ENCODE measurements around the gene RNF175. TPM values are rescaled to one million over a fixed set of nuclear protein-coding genes. Genes with fewer than 3 reads are reported as not detected.

Gene RNF175
- 2.5 TPM for polyA plus RNA-seq (2013, experiment 1 of 2; ENCODE audit: insufficient read length)
- 2.1 TPM for polyA plus RNA-seq (2013, experiment 2 of 2; ENCODE audit: insufficient read length)

DNA sequence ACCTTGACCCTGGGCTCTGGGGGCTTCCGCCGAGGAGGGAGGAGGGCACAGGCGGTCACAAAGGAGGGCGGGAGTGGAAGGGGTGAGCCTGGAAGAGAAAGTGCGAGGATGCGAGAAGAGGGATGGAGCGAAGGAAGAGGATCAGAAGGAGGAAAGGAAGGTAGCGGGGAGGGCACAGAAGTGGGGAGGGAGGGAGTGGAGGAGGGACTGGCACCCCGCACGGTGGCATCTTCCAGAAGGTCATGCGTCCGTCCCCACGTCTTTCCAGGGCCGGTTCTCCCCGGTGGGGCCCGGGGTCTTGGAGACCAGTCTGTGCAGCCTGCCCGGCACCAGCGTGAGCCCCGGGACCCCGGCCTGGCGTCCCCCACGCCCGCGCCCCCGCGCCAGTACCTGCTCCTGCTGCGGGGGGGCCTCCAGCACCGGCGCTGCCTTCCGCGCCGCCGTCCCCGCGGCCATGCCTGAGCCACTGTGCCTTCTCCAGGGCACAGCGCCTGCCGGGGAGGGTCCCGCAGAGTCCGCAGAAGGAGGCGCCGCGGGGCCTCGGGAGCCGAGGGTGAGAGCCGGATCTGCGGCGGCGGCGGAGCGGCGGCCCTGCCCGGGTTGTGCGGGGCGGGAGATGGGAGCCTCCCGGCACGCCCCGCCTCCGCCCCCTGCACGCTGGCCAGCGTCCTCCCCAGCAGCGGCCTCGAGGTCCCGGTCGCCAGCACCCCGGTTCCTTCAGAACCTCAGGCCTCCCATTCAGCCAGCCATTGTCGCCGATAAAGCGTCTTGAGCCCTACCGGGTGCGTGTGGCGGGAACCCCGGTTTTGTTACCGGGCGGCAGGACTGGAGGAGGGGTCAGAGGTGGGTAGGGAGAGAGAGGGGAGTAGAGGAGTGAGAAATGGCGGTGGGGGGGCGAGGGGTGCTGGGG is at the start of gene RNF175:
Gene RNF175, minus strand, starts transcription at position 618 of the 910 bp plus-strand sequence. Its CDS starts 162 bp downstream, at position 456.
- DNase-seq: no peak

GRCh38 chr4:153809307-153809706 is 49.5 kb upstream of the RNF175 start:
- no peak for DNase-seq

DNA sequence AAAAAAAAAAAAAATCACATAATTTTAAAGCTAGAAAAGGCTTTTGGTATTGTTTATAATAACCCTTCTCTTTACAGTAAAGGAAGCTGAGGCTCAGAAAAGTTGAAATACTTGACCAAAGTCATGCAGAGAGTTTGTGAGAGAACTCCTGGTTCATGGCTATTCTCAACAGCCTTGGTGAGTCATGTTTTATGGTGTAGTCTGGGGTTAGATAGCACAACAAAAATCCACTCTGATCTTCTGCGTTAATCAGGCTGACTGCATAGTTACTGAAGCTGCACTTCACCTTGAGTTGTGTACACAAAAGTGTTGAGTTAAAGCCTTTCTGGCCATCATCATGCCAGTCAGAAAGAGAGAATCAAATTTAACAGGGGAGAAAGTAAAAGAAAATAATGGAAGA is 48.4 kb upstream of the RNF175 start:
- DNase-seq: no peak

- no peak for DNase-seq
Observed at GRCh38 chr4:153806073-153806472, 46.2 kb upstream of the RNF175 start.

- DNase-seq: peak; percentile 52
Observed at GRCh38 chr4:153804722-153805121, 44.9 kb upstream of the RNF175 start.

GRCh38 chr4:153799694-153800074 is 39.9 kb upstream of the RNF175 start:
- no peak for DNase-seq

- peak; percentile 85 for DNase-seq
Observed at GRCh38 chr4:153798901-153799693, 39.3 kb upstream of the RNF175 start.

DNA sequence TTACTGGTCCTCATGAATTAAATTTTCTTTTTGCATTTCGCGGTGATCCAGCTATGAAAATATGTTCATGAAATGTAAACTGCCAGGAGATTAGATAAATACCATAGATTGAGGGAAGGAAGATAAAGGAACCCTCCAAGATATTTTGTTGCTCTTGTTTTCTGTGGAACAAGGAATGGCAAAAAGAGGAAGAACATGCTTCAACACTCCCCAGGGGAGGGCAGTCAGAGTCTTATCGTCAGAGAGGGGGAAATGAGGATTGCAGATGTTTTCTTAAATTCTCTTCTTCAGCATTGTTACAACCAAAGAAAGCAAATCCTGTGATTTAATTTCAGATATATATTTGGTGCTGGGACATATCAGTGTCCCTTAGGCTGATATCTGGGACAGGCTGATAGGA is 38.6 kb upstream of the RNF175 start:
- no peak for DNase-seq

DNA sequence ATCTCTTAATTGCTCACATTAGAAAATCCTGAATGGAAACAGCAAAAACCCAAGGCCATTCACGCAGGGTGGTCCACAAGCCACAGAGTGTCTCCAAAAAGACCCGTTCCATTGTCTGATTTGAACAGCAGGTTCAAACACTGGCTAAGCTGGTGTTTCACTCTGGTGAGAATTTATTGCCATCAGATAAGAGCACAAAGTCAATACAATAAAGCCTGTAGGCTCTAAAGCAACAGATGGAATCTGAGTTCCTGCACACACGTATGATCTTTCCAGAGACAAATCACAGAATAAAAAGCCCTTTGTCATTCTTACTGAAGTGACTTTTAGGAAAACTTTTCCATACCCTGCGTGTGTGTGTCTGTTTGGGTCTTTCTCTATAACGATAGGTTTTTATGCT is 34.2 kb upstream of the RNF175 start:
- DNase-seq: no peak

GRCh38 chr4:153792618-153793247 is 32.9 kb upstream of the RNF175 start:
- DNase-seq: no peak

DNA sequence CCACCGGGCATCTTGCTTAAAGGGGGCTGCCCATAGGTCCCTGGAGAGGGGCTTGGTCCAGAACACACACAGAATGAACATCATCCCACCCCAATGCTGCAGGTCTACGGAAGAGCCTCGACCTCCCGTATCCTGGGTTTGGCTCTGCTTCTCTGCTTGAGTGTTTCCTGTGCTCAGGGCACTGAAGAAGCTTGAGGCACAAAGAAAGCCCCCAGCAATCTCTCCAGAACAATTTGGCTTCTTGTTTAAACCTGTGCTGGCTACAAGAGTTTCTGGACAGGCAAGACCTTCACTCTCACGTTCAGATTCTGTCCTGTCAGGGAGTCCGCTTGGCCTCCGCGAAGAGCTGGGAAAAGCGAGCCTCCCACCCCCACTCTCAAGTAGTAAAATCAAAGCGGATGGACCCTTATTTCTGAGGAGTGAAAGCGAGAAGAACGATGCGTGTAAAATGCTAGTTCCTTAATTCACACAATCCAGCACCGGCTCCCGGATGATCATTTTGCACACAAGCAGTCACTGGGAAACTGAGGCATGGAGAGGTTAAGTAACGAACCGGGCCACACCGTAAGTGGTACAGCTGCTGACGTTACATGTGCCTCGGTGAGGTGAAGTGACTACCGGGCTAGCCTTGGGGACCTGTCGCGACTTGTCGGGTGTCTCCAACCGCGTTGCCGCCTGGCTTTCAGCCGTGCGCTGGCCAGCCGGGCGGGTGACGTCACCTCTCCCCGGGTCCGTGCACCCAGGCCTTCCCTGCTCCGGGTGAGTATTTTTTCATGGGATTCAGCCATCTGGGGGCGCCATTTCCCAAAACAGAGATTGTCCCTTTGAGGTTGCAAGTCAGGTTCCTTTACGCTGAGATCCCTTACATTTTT is 32.2 kb upstream of the RNF175 start:
- peak; percentile 60 for DNase-seq

DNA sequence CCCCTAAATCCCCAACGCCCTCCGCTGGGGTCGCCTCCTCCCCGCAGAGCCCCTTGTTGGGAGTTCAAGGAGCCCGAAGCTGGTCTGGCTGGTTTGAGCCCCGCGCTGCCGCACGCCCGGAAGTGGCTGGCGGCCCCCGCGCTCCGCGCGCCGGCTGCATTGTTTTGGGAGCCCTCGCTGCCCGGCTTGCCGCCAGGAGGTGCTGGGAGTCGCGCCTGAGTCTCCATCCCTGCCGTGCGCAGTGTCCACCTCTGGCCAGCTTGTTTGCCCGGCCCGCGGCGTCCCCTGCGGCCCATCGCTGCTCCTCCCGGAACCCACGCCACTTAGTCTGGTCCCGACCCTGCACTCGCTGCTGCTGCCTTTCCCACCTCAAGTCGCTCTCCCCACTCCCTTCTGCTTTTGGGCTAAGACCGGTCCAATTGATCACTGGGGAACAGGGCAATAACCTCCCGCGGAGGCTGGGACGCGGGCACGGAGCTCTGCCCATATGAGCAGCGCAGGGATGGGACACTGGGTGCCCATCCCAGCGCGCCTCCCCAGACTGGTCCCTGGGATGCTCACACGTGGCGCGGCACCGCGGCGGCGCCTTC is 31.2 kb upstream of the RNF175 start:
- no peak for DNase-seq

DNA sequence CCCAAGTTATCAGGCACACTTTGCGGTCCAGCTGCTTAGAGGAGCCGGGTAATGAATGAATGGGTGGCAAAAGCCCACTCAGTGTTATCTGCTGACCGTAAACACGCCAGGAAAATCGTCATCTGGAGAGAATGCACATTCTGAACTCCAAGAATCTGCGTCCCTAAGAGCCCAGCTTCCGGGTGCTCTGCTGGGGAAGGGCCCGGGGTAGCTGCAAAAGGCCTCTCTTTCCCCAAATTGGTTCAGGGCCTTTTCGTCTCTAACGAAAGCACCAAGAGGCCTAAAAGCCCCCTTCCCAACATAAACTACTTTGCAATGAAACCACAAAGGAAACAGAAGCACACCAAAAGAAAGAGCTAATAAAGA is 30.7 kb upstream of the RNF175 start:
- DNase-seq: no peak

DNA sequence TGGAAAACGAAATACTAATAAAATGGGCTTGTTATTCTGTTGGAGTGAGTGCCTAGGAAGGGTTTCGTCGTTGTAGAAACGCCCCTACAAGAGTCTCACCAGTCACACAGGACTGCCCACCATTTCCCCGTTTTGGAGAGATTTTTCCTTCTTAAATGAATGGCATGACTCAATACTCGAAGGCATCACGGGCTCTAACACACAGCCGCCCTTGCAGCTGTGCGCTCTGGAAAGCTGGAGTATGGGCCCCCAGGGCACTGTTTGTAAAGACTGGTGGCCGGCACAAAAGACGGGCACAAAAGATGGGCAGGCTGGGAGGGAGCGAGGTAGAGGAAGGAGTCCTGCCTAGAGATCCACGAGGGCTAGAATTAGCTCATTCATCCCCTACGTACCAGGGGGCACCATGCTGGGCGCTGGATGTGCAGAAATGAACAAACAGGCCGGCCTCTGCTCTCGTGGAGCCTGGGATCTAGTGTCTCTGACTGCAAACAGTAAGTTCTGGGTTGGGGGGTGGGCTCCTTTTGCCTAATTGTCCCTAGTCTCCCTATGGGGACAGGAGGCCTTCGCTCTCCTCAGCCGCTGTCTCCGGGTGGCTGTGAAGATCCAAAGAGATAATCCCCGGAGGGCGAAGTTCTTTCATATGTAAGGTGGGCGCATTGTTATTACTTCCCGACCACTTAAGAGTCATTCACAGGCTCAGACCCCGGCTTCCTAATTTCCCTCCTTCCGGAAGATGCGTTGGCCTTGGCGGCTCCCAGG is 30.1 kb upstream of the RNF175 start:
- DNase-seq: no peak

- DNase-seq: peak; percentile 27
Observed at GRCh38 chr4:153788413-153789276, 28.8 kb upstream of the RNF175 start, which contains the start of gene SFRP2. Gene SFRP2 (minus strand): TSS chr4:153789083. CDS start chr4:153788835, 248 bp downstream.

- no peak for DNase-seq
Observed at GRCh38 chr4:153788051-153788412, 28.2 kb upstream of the RNF175 start.

GRCh38 chr4:153787575-153787974 is 27.8 kb upstream of the RNF175 start:
- no peak for DNase-seq

- no peak for DNase-seq
Observed at GRCh38 chr4:153787061-153787560, 27.3 kb upstream of the RNF175 start.

- peak; percentile 40 for DNase-seq
Observed at GRCh38 chr4:153785910-153786721, 26.3 kb upstream of the RNF175 start.
